Stimulated activated effector memory CD8-positive, alpha-beta T cell treated with anti-CD3 and anti-CD28 coated beads, Interleukin-12 subunit alpha, Interleukin-12 subunit beta, amount 100 ng/mL, for 72 hours (primary cell): ENCODE measurements around the gene MPHOSPH9.
"Not testable (repeated sequence)": the region's sequence is repeated elsewhere in the genome, so short reads cannot be mapped to it uniquely, and the experiment has no call there.

Experiments used
- ATAC-seq: fragments of 150-1000 bp; cut with Tn5 transposase; 2 replicates; pipeline ENCODE4 v1.10.0; 2021
- DNase-seq, 2 donors: peaks; one replicate each; pipeline ENCODE4 v3.0.0; 2021 to 2022; ENCODE audit warnings: low spot score in 2 of 2
- H3K27ac Mint-ChIP-seq: one replicate; pipeline ENCODE4 v1.8.0; 2022; ENCODE audit warnings: mild to moderate bottlenecking, mixed read lengths
- H3K36me3 Mint-ChIP-seq: one replicate; pipeline ENCODE4 v1.8.0; 2022; ENCODE audit warnings: mild to moderate bottlenecking, mixed read lengths
- H3K4me1 Mint-ChIP-seq: one replicate; pipeline ENCODE4 v1.8.0; 2022; ENCODE audit warnings: mixed read lengths
- H3K4me3 Mint-ChIP-seq: one replicate; pipeline ENCODE4 v1.8.0; 2022; ENCODE audit warnings: mild to moderate bottlenecking, mixed read lengths
- H3K9me3 Mint-ChIP-seq: one replicate; pipeline ENCODE4 v1.8.0; 2022; ENCODE audit warnings: mixed read lengths

MPHOSPH9 gene

DNA sequence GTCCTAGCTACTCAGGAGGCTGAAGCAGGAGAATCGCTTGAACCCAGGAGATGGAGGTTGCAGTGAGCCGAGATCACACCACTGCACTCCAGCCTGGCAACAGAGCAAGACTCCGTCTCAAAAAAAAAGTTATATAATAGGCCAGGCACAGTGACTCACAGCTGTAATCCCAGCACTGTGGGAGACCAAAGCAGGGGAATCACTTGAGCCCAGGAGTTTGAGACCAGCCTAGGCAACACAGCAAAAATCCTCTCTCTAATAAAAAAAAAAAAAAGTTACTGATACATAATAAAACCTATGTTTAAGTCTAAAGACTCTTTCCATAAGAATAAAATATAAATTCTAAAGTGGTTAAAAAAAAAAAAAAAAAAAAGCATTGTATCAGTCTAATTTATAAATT lies 26.1 kb downstream of the MPHOSPH9 start:
- DNase-seq, H3K4me3 Mint-ChIP-seq: not testable (repeated sequence)
- peaks cover 98% of the 10 kb centered on the region for H3K36me3 Mint-ChIP-seq

GRCh38 chr12:123200414-123200813 lies 32.5 kb downstream of the MPHOSPH9 start:
- Mint-ChIP-seq H3K36me3 (peaks cover 96% of the 10 kb centered on the region), H3K27ac (peak overlapping the region; percentile 60), H3K4me3 (no peak overlapping the region), H3K4me1 (peaks cover 16% of the 10 kb centered on the region), H3K9me3 (no peaks in the 10 kb centered on the region)
- ATAC-seq (peak; percentile 68), DNase-seq (no peak)

More for the DNA sequence above, 26.1 kb downstream of the MPHOSPH9 start:
- ATAC-seq, H3K9me3 Mint-ChIP-seq, H3K4me1 Mint-ChIP-seq, H3K27ac Mint-ChIP-seq: not testable (repeated sequence)

DNA sequence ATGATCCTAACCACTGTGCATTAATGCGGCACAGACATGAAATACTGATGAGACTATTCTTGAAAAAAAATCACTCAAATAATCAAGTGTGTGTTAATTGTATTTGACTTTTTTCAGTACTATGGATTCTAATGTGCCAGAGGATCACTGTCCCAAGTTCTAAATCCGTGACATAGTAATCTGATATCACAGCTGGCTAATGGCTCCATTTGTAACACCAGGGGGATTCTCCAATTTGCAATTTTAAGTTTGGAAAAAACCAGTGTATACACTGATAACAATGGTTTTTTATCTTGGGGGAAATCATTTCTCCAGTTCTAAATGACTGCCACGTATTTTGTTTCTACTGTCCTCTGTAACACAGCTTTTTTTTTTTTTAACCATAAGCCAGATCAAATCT lies 33.0 kb downstream of the MPHOSPH9 start:
- DNase-seq = no peak
- peaks cover 16% of the 10 kb centered on the region for H3K4me1 Mint-ChIP-seq
- no peaks in the 10 kb centered on the region for H3K9me3 Mint-ChIP-seq
- H3K36me3 Mint-ChIP-seq = peaks cover 96% of the 10 kb centered on the region
- no peak overlapping the region for H3K4me3 Mint-ChIP-seq
- H3K27ac Mint-ChIP-seq = peak overlapping the region; percentile 60
- ATAC-seq = no peak

DNA sequence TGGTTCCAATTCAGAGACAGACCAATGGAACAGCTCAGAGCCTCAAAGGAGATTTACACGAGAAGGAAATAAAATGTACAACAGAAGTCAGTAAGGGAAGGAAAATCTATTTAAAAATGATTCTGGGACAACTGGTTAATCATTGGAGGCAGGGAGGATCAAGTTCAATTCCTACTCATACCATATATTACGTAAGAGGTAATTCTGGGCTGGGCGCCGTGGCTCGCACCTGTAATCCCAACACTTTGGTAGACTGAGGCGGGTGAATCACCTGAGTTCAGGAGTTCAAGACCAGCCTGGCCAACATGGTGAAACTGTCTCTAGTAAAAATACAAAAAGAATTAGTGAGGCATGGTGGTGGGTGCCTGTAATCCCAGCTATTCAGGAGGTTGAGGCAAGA lies 45.3 kb downstream of the MPHOSPH9 start:
- Mint-ChIP-seq H3K4me3 (no peak overlapping the region), H3K4me1 (peaks cover 5% of the 10 kb centered on the region), H3K9me3 (no peaks in the 10 kb centered on the region), H3K27ac (no peak overlapping the region), H3K36me3 (peaks cover 88% of the 10 kb centered on the region)
- ATAC-seq (no peak), DNase-seq (no peak)

DNA sequence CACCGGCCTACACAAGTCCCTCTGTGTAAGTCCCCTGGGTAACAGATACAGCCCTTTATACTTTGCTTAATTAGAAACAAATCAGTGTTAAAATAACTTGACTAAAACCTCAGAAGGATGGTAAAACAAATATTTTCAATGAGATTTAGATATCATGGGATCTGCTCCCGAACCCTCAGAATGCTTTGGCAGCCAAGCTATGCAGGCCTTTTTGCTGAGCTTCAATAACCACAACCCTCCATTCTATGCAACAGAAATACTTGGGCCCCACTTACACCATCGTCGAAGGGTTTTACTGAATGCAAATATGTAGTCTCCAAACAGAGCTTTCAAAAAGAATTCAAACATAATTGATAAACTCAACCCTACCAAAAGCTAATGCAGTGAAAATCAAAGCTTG lies 52.8 kb downstream of the MPHOSPH9 start:
- Mint-ChIP-seq H3K9me3 (no peaks in the 10 kb centered on the region), H3K4me1 (no peaks in the 10 kb centered on the region), H3K36me3 (peaks cover 97% of the 10 kb centered on the region), H3K4me3 (no peak overlapping the region), H3K27ac (no peak overlapping the region)
- no peak for ATAC-seq
- DNase-seq = no peak

- ATAC-seq (no peak), DNase-seq (no peak)
- peaks cover 91% of the 10 kb centered on the region for H3K36me3 Mint-ChIP-seq
- H3K9me3 Mint-ChIP-seq = no peaks in the 10 kb centered on the region
- peaks cover 12% of the 10 kb centered on the region for H3K4me1 Mint-ChIP-seq
- H3K4me3 Mint-ChIP-seq = no peak overlapping the region
- H3K27ac Mint-ChIP-seq = no peak overlapping the region
Observed at GRCh38 chr12:123171967-123172366, 61.0 kb downstream of the MPHOSPH9 start.

GRCh38 chr12:123167329-123167728 lies 65.6 kb downstream of the MPHOSPH9 start:
- no peak for ATAC-seq
- Mint-ChIP-seq H3K36me3 (peaks cover 89% of the 10 kb centered on the region), H3K27ac (peak overlapping the region; percentile 26)

DNA sequence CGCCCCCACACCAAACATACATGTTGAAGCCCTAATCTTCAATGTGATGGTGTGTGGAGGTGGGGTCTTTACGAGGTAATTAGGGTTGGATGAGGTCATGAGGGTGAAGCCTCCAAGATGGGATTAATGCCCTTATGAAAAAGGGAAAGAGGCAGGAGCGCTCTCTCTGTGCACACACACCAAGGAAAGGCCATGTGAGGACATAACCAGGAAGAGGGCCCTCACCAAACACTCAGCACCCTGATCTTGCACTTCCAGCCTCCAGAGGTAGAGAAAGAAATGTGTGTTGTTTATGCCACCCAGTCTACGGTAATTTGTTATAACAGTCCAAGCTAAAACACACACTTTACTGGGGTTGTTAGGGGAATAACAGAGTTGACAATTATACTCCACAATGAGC lies 67.4 kb downstream of the MPHOSPH9 start:
- Mint-ChIP-seq H3K4me3 (no peak overlapping the region), H3K4me1 (peaks cover 12% of the 10 kb centered on the region), H3K9me3 (no peaks in the 10 kb centered on the region), H3K36me3 (peaks cover 90% of the 10 kb centered on the region), H3K27ac (no peak overlapping the region)
- ATAC-seq (no peak), DNase-seq (no peak)

More at GRCh38 chr12:123167329-123167728, 65.6 kb downstream of the MPHOSPH9 start:
- Mint-ChIP-seq H3K9me3 (no peaks in the 10 kb centered on the region), H3K4me3 (no peak overlapping the region), H3K4me1 (peaks cover 12% of the 10 kb centered on the region)
- no peak for DNase-seq

DNA sequence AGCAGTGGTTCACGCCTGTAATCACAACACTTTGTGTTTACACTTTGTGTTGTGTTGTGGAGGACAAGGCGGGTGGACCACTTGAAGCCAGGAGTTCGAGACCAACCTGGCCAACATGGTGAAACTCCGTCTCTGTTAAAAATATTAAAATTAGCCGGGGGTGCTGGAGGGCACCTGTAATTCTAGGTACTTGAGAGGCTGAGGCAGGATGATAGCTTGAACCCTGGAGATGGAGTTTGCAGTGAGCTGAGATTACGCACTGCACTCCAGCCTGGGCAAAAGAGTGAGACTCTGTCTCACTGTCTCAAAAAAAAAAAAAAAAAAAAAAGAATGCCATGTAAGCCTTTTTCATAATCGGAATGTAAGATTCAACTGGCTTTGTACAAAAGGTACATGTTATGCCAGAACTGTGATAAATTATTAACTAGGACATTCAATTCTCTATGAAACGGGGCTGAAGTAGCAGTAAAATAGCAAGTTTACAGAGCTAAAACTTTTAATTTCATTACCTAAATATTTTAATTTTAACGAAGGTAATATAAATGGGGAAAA lies 68.2 kb downstream of the MPHOSPH9 start:
- DNase-seq (no peak), ATAC-seq (no peak)
- H3K4me3 Mint-ChIP-seq = no peak overlapping the region
- H3K9me3 Mint-ChIP-seq = no peaks in the 10 kb centered on the region
- peak overlapping the region; percentile 44 for H3K27ac Mint-ChIP-seq
- H3K36me3 Mint-ChIP-seq = peaks cover 92% of the 10 kb centered on the region
- H3K4me1 Mint-ChIP-seq = peaks cover 12% of the 10 kb centered on the region

- H3K9me3 Mint-ChIP-seq = no peaks in the 10 kb centered on the region
- peak overlapping the region; percentile 44 for H3K27ac Mint-ChIP-seq
- DNase-seq (no peak), ATAC-seq (peak; percentile 58)
- H3K4me1 Mint-ChIP-seq = peaks cover 12% of the 10 kb centered on the region
- no peak overlapping the region for H3K4me3 Mint-ChIP-seq
- H3K36me3 Mint-ChIP-seq = peaks cover 93% of the 10 kb centered on the region
Observed at GRCh38 chr12:123164222-123164621, 68.7 kb downstream of the MPHOSPH9 start.

DNA sequence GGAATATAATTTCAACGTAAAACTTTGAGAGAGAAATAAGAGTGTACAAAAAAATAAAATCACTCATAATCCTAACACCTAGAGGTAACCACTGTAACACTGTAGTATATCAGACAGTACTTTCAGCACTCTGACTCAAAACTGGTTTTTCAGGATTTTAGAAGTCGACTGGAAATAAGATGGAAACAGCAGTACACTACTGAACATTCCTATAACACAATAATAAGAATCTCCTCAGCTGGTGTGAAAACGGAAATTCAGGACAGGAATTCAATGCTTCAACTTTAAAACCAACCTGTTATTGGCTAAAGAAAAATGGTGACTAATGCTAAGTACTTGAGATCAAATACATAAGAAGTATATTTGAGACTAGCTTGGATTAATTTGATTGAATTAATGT lies 69.7 kb downstream of the MPHOSPH9 start:
- no peak overlapping the region for H3K4me3 Mint-ChIP-seq
- DNase-seq (no peak), ATAC-seq (no peak)
- peaks cover 93% of the 10 kb centered on the region for H3K36me3 Mint-ChIP-seq
- H3K4me1 Mint-ChIP-seq = peaks cover 5% of the 10 kb centered on the region
- H3K9me3 Mint-ChIP-seq = no peaks in the 10 kb centered on the region
- no peak overlapping the region for H3K27ac Mint-ChIP-seq

DNA sequence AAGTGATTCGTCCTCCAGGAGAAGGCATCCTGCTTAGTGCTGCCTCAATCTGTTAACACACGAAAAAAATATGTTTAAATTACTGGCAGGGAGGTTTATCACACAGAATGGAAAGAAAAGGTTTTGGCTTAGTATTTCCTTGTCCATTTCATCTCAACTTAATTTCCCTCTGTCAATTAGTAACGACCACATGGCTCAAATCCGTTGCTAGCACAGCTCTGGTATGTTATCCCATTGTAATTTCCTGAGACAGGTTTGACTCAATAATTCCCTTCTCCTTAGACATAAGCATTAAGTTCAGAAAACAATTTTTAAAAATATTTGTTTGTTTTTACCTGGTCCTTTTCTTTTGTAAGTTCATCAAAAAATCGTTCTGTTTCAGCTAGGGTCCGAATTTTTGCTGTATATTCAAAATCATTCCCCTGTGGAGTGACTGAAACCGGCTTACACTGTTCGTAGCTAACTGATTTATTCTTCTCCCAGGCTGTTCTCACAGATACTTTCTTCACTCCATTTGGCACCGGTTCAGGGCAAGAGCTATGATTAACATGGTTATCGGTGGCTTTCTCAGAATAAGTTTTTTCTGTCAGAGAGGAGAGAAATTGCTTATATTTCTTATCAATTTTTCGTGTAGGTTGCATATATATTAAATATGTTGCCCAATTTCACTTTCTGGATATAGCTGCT lies 72.0 kb downstream of the MPHOSPH9 start:
- Mint-ChIP-seq H3K4me1 (no peaks in the 10 kb centered on the region), H3K4me3 (no peak overlapping the region), H3K36me3 (peaks cover 78% of the 10 kb centered on the region), H3K27ac (no peak overlapping the region), H3K9me3 (no peaks in the 10 kb centered on the region)
- ATAC-seq (no peak), DNase-seq (no peak)

DNA sequence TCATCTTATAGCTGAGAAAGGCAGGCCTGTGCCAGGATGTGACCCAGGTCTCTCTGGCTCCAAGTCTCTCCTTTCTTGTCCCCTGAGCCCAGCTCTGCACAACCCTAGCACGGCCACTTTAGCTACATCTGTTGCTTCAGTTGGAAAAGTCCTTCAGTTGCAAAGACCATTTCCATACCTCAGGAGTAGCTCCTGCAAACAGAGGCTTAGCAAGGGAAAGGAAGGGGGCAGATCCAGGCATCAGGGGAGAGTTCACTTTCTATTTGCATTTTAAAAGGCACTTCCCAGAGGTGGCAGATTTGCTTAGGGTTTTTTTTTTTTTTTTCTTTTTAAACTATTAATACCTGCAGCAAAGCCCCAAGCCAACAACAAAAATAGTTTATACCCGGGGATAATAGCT lies 79.0 kb downstream of the MPHOSPH9 start:
- Mint-ChIP-seq H3K4me3 (no peak overlapping the region), H3K4me1 (peaks cover 12% of the 10 kb centered on the region), H3K36me3 (peaks cover 32% of the 10 kb centered on the region), H3K27ac (no peak overlapping the region), H3K9me3 (no peaks in the 10 kb centered on the region)
- ATAC-seq = no peak
- DNase-seq = no peak

DNA sequence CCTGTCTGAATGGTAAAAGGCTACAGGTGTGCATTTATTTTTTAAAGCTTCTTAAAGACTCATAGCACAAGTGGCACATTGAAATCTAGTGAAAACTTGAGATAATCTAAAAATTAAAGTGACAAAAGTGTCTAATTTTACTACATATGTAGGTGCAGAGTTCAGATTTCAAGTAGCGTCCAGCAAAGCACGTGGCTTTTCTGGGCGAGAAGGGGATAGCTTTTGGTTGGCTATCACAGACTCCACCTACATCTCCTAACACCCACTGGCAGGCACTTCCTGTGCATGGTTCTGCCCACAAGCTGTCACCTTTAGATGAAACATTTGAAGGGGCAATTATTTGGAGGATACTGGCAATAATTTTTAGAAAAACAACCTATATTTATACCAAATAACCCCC lies 80.1 kb downstream of the MPHOSPH9 start:
- Mint-ChIP-seq H3K4me3 (no peak overlapping the region), H3K36me3 (peaks cover 27% of the 10 kb centered on the region), H3K9me3 (no peaks in the 10 kb centered on the region), H3K27ac (no peak overlapping the region), H3K4me1 (peaks cover 16% of the 10 kb centered on the region)
- DNase-seq (no peak), ATAC-seq (no peak)

DNA sequence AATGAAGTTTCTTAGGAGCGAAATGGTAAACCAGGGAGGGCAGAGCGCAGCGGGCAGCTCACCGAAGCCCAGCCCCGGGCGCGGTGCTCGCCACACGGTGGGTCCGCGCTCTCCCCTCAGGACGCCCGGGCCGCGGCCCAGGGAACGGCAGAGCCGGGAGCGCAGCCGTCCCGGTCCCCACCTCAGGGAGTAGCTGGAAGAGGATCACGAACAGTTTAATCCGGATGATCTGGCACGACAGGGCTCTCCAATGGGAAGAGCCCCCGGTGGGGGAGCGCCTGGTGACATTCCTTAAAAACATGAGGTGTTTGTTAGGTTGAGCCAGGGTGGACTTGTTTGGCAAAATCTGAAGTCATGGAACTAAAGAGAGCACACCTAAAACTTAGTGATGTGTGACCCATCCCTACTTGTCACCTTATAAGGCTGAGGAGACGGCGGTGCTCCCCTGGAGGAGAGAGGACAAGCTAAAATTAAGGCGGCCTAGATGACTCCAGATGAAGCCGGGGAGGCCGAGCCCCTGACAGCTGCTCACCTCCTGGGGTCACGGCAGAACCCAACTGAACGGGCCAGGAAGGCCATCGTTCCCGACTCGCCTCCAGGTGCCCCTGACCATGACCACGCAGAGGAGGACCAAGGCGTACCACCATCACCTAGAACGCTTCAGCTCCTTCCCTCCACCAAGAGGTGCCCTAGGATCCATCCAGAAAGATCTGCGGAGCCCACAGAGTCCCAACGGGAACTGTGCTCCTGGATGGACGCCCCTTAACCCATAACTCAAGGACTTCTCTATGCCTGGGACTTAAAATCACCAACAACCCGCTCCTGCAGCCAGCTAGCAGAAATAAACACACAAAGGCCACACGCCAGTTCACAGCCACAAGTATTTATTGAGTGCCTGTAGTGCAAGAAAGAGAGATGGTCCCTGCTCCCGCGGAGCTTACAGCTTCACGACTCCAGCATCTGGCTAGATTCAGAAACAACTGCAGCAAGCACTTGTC lies 81.2 kb downstream of the MPHOSPH9 start:
- Mint-ChIP-seq H3K27ac (peak overlapping the region; percentile 54), H3K4me1 (peaks cover 16% of the 10 kb centered on the region), H3K36me3 (peaks cover 27% of the 10 kb centered on the region), H3K9me3 (no peaks in the 10 kb centered on the region), H3K4me3 (peak overlapping the region; percentile 65)
- DNase-seq (no peak), ATAC-seq (no peak)
